Measurements from ENCODE around the gene KRTAP10-6. TPM values are rescaled to one million over a fixed set of nuclear protein-coding genes. Genes with fewer than 3 reads are reported as not detected.
"Not testable (repeated sequence)": the region's sequence is repeated elsewhere in the genome, so short reads cannot be mapped to it uniquely, and the experiment has no call there.

KRTAP10-6 gene
- total RNA-seq, 2 experiments from 2014 or later = not detected

DNA sequence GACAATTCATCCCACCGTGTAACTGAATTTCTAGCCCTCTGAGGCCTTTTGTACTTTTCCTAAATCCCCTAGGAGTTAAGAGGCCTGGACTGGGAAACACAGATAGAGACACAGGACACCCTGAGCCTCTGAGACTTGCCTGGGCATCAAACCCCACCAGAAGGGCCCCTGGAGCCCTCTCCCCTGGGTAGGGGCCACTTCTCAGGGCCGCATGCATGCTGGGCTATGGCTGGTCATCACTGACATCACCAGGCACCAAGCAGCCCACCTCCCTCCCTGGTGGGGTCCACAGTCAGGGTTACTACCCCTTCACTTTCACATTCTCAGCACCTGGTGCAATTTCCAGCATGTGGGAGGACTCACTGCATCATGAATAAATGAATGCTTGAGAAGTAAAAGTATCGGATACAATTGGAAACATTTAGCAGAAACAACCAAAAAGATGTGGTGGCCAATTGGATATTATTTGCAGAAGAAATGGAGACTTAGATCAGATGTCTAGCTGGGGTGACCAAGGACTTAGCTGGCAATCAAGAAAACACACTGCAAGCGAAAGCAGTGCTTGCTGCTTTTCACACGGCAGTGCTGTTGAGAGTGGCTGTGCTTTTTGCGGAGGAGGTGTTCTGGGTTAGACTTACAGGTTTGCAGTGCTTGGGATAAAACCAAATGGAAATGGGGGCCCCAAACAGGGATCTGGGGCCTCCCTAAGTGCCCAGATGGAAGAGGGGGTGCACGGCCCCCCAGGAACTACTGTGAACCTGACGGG lies 7.1 kb upstream of the KRTAP10-6 start:
- Mint-ChIP-seq H3K4me1 (no peaks in the 10 kb centered on the region), H3K27me3 (peaks cover 10% of the 10 kb centered on the region), H3K36me3 (no peaks in the 10 kb centered on the region), H3K9me3 (ENCODE audit: low read depth) (no peaks in the 10 kb centered on the region), H3K27ac (no peak overlapping the region), H3K4me3 (no peak overlapping the region)
- DNase-seq (no peak), ATAC-seq (no peak)
- CTCF ChIA-PET = no interaction called here

DNA sequence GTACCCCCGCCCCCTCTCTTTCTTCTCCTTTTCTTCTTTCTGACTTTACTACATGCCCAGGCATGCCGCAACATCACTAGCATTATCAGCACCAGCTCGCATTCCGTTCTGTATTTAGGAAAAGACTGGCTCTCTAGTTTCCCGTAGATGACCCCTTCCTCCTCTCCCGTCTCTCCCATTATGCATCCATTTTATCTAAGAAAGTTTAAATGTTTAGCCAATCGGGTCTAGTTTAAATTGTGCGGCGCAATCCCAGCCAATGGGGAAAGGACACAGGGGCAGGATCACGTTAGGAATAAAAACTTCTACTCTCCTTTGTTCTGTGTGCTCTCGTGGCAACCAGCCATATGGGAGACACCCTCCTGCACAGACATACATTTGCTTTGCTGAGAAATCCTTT lies 5.8 kb upstream of the KRTAP10-6 start:
- DNase-seq = no peak
- Mint-ChIP-seq H3K4me1 (no peaks in the 10 kb centered on the region), H3K4me3 (no peak overlapping the region), H3K27ac (no peak overlapping the region), H3K27me3 (peaks cover 2% of the 10 kb centered on the region), H3K36me3 (no peaks in the 10 kb centered on the region), H3K9me3 (ENCODE audit: low read depth) (no peaks in the 10 kb centered on the region)
- ATAC-seq = no peak
- CTCF ChIA-PET = no interaction called here

DNA sequence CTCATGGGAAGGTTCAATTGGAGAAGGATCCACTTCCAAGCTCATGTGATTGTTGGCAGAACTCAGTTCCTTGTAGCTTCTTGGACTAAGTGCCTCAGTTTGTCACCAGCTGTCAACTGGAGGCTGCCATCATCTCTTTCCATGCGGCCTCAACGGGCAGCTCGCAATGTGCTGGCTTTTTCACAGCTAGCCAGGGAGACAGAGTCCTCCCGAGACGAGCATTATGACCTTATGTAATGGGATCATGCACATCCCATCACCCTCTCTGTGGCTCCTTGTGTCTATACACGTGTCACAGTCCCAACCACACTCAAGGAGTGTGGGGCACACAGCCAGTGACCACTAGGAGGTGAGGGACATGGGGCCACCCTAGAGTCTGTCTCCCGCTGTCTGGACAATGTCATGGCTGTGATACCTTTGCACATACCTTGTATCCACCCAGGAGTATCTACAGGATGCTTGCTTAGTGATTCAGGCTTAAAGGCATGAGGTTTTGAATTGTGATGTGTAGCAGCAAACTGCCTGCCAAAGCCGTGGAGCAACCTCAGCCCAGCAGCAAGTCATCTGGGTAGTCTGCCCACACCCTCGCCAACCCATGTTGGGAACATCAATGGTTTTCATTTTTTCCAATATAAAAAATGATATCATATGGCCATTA lies 3.9 kb upstream of the KRTAP10-6 start:
- Mint-ChIP-seq H3K4me3 (no peak overlapping the region), H3K27ac (no peak overlapping the region), H3K9me3 (ENCODE audit: low read depth) (no peaks in the 10 kb centered on the region), H3K4me1 (no peaks in the 10 kb centered on the region), H3K27me3 (peaks cover 2% of the 10 kb centered on the region), H3K36me3 (no peaks in the 10 kb centered on the region)
- ATAC-seq = no peak
- CTCF ChIA-PET = interaction anchor here (0.6 to 0.8 kb wide), 2 partner anchors 86 to 202 kb away, joined by 3 read pairs; partner anchors contain the start of gene KRTAP12-1
- peak; percentile 33 for DNase-seq

DNA sequence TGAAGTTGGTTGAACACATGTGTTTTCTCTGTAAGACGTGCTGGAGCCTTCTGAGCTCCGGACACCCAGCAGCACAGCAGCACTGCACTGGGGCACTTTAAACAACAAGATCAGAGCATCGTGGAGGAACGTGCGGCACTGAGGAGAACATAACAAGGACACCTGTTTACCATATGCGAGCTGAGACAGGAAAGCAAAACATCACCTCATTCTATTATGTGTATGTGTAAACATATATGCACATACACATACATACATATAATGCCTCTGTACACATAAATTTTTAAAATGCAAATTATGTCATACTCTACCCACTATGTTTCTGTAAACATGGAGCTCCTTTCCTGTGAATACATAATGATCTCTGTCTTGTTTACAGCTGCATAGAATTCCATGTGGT lies 3.2 kb upstream of the KRTAP10-6 start:
- CTCF ChIA-PET = interaction anchor here (0.6 kb wide), 1 partner anchor 202 kb away, joined by 3 read pairs; no protein-coding TSS in a partner anchor
- ATAC-seq (no peak), DNase-seq (peak; percentile 29)
- no peaks in the 10 kb centered on the region for H3K4me1 Mint-ChIP-seq
- H3K27ac Mint-ChIP-seq = no peak overlapping the region
- H3K4me3 Mint-ChIP-seq = no peak overlapping the region
- H3K27me3 Mint-ChIP-seq = peaks cover 2% of the 10 kb centered on the region
- H3K9me3 Mint-ChIP-seq (ENCODE audit: low read depth) = no peaks in the 10 kb centered on the region
- no peaks in the 10 kb centered on the region for H3K36me3 Mint-ChIP-seq

DNA sequence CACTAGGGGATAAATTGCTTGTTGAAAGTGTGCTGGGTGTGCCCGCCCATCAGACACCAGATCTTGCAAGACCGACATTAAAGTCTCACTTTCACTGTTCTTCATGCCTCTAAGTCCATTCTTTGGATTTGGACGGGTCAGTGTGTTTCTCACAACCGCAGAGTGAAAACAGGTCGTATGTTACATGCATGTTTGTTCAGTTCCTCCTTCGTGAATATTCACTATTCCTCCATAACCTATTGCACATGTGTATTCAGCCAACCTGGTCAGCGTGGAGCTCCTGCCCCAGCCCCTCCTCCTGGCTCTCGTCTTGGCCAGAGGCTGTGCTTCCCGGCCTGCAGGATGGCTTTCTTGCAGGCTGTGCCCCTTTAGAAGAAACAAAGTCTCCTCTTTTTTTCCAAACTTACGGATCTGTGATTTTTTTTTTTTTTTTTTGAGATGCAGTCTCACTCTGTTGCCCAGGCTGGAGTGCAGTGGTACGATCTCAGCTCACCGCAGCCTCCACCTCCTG lies 2.2 kb upstream of the KRTAP10-6 start:
- no peaks in the 10 kb centered on the region for H3K9me3 Mint-ChIP-seq (ENCODE audit: low read depth)
- peak; percentile 9 for DNase-seq
- H3K4me3 Mint-ChIP-seq = no peak overlapping the region
- no peak for ATAC-seq
- CTCF ChIA-PET = no interaction called here
- H3K27ac Mint-ChIP-seq = no peak overlapping the region
- H3K4me1 Mint-ChIP-seq = no peaks in the 10 kb centered on the region
- peaks cover 2% of the 10 kb centered on the region for H3K27me3 Mint-ChIP-seq
- no peaks in the 10 kb centered on the region for H3K36me3 Mint-ChIP-seq

DNA sequence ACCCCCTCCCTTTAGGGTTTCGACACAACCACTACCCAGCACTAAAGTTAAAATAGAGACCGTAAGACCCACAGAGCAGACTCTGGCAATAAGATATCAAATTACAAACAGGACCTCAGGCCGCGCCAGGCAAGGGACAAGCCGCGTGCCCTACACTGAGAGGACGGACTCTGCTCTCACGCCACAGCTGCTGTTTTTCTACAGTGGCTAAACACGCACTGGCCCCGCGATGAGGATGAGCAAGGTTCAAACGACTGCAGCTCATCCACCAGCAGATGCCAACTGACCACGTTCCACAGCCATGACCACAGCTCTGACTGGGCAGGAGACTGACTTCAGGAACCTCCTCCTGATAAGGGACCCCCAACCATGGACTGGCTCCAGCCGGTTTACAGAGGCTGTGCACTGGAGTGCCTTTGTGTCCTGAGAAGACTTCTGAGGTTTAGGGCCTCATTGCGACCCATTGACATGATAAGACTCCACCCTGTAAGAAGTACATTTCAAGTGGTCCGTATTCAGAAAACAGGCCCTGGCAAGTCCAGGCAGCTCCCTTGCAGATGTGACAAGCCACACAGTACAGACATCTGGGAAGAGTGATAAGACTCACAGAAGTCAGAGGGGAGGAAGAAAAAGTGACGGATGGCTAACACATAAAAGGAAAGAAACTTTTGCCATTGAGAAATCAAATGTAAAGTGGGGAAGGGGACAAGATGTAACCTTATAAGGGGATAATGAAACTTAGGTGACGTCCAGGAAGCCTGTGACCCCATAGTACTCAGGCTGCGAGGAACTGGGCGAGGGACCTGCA lies 1.5 kb upstream of the KRTAP10-6 start:
- DNase-seq (peak; percentile 34), ATAC-seq (no peak)
- Mint-ChIP-seq H3K4me3 (no peak overlapping the region), H3K36me3 (no peaks in the 10 kb centered on the region), H3K9me3 (ENCODE audit: low read depth) (no peaks in the 10 kb centered on the region), H3K27me3 (peaks cover 2% of the 10 kb centered on the region), H3K27ac (no peak overlapping the region), H3K4me1 (no peaks in the 10 kb centered on the region)
- CTCF ChIA-PET = no interaction called here

DNA sequence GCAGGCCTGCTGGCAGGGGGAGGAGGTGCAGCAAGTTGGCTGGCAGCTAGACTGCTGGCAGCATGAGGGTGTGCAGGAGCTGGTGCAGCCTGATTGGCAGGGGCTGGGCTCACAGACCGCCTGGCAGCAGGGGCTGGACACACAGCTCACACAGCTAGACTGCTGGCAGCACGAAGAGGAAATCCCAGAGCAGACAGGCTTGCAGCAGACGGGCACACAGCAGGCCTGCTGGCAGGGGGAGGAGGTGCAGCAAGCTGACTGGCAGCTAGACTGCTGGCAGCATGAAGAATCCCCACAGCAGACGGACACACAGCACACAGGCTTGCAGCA lies 539 bp downstream of the KRTAP10-6 start:
- H3K9me3 Mint-ChIP-seq (ENCODE audit: low read depth); ATAC-seq; H3K4me1 Mint-ChIP-seq; H3K36me3 Mint-ChIP-seq; H3K4me3 Mint-ChIP-seq; CTCF ChIA-PET; H3K27ac Mint-ChIP-seq: not testable (repeated sequence)
- peak; percentile 29 for DNase-seq
- H3K27me3 Mint-ChIP-seq = peaks cover 12% of the 10 kb centered on the region

DNA sequence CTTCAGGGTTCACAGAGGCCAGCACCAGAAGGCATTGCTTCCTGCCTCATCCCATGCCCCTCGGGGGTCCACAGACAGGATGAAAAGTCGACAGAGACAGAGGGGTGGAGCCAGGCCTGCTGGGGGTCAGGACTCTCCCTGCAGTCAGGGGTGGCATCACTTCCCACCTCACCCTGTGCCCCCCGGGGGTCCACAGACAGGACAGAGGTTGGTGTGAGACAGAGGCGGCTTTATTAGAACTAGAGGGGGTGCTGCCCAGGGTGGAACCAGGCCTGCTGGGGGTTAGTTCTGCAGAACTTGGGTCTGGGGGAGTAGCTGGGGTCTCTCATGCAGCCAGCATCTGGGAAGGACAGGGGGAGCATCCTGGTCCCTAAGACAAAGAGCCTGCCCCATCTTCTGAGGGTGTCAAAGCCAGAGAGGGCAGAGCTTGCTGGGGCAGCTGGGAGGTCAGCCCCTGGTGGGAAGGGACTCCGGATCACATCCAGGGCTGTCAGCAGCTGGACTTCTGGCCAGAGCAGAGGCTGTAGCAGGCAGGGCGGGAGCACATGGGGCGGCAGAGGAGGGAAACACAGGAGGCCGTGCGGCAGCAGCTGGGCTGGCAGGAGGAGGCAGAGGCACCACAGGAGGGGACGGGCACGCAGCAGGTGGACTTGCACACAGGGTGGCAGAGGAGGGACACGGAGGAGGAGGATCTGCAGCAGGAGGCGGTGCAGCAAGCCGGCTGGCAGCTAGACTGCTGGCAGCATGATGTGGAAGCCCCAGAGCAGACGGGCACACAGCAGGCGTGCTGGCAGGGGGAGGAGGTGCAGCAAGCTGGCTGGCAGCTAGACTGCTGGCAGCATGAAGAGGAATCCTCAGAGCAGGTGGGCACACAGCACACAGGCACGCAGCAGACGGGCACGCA lies 1.2 kb downstream of the KRTAP10-6 start:
- H3K9me3 Mint-ChIP-seq (ENCODE audit: low read depth); ATAC-seq; H3K36me3 Mint-ChIP-seq; H3K27ac Mint-ChIP-seq; H3K4me3 Mint-ChIP-seq; CTCF ChIA-PET; H3K4me1 Mint-ChIP-seq: not testable (repeated sequence)
- DNase-seq = peak; percentile 34
- H3K27me3 Mint-ChIP-seq = peaks cover 18% of the 10 kb centered on the region

DNA sequence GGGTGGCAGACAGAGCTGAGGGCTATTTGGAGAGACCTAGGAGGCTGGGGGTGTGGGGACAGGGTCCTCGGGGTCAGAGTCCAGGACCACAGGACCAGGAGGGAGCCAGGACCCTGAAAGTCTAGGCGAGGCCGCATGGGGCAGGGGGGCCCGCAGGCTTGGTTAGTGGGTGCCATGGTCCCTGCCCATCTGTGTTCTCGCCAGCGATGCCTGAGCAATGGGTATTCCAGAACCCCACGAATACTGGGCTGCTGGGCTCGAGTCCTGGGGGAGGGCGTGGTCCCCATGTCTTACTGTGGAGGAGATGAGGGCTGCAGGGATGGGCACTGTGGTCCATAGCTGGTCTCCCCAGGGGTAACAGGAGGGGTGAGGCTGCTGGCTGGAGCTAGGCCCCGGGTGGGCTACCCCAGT lies 2.0 kb downstream of the KRTAP10-6 start:
- Mint-ChIP-seq H3K9me3 (ENCODE audit: low read depth) (peaks cover 3% of the 10 kb centered on the region), H3K4me3 (no peak overlapping the region), H3K27me3 (peaks cover 26% of the 10 kb centered on the region), H3K4me1 (no peaks in the 10 kb centered on the region), H3K27ac (no peak overlapping the region), H3K36me3 (no peaks in the 10 kb centered on the region)
- no peak for ATAC-seq
- peak; percentile 36 for DNase-seq
- CTCF ChIA-PET = no interaction called here

DNA sequence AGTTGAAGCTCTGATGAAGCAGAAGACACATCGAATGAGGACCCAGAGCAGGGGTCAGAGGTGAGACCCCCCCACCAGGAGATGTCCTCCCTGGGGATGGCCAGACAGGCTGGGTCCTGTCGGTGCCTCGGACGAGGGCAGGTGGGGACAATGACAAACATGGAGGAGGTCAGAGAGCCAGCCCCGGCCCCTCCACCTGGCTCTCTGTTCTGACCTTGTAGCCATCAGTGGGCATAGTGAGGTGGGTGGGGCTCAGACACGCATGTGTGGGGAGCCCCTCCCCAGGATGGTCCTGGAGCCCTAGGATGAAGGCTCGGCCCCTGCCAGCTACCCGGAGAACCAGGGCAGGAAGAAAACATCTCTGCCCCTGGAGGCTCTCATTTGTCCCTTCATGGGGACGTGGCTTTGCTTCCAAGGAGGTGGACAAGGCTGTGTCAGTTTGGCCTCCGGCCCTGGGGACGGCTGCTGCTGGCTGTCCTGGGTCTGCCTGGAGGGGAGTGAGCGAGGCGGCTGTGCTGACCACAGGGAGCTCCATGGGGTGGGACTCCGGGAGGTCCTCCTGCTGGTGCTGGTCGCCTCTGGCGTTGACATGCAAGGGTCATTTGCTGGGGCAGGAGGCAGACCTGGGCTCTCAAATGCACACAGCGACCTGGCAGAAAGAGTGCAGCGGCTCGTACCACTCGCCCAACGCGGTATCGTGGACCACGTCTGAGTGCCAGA lies 2.6 kb downstream of the KRTAP10-6 start:
- Mint-ChIP-seq H3K4me3 (no peak overlapping the region), H3K27me3 (peaks cover 29% of the 10 kb centered on the region), H3K36me3 (no peaks in the 10 kb centered on the region), H3K27ac (no peak overlapping the region), H3K9me3 (ENCODE audit: low read depth) (peaks cover 3% of the 10 kb centered on the region), H3K4me1 (no peaks in the 10 kb centered on the region)
- DNase-seq (no peak), ATAC-seq (no peak)
- CTCF ChIA-PET = no interaction called here

DNA sequence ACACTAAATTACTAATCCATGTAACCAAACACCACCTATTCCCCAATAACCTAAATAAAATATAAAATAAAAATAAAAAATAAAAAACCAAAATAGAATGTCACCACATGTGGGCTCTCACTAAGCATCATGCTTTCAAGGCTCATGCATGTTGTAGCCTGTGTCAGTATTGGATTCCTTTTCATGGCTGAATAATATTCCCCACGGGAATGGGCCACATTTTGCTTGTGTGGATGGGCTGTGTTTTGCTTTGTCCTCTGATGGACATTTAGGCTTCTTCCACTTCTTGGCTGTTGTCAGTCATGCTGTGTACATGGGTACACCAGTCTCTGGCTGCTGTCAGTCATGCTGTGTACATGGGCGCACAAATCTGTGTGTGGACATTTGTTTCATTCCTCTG lies 3.2 kb downstream of the KRTAP10-6 start:
- no peaks in the 10 kb centered on the region for H3K36me3 Mint-ChIP-seq
- H3K27ac Mint-ChIP-seq = no peak overlapping the region
- peaks cover 33% of the 10 kb centered on the region for H3K27me3 Mint-ChIP-seq
- ATAC-seq = no peak
- CTCF ChIA-PET = no interaction called here
- peaks cover 3% of the 10 kb centered on the region for H3K9me3 Mint-ChIP-seq (ENCODE audit: low read depth)
- H3K4me3 Mint-ChIP-seq = no peak overlapping the region
- DNase-seq = peak; percentile 18
- H3K4me1 Mint-ChIP-seq = peaks cover 5% of the 10 kb centered on the region

DNA sequence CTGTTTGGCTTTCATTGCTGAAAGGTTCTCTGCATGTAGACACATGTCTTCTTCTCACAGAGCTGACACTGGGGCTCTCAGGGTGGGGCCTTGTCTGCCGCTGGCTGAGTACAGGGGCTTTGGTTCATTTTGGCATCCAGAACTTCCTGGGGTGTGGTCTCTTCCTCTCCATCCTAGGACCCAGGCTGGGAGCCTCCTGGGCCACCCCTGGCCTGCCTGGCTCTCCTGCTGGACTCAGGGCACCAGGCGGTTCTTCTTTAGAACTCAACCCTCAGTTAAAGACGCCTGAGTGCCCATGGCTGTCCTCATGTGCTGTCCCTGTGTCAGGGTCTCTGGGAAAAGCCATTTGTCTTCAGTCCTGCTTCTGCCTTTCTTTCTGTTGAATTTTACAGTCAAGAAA lies 6.4 kb downstream of the KRTAP10-6 start:
- H3K27ac Mint-ChIP-seq = no peak overlapping the region
- DNase-seq (no peak), ATAC-seq (no peak)
- no peak overlapping the region for H3K4me3 Mint-ChIP-seq
- peaks cover 13% of the 10 kb centered on the region for H3K9me3 Mint-ChIP-seq (ENCODE audit: low read depth)
- H3K36me3 Mint-ChIP-seq = peaks cover 5% of the 10 kb centered on the region
- H3K4me1 Mint-ChIP-seq = peaks cover 14% of the 10 kb centered on the region
- H3K27me3 Mint-ChIP-seq = peaks cover 35% of the 10 kb centered on the region
- CTCF ChIA-PET = no interaction called here

Data from activated CD8-positive, alpha-beta memory T cell treated with anti-CD3 and anti-CD28 coated beads, Interleukin-2, amount 10 ng/mL, durations not matched to agents 7 days and 5 days (primary cell).